ENCODE results near the gene GALNT12. TPM values are rescaled to one million over a fixed set of nuclear protein-coding genes. Genes with fewer than 3 reads are reported as not detected.

Gene GALNT12
- total RNA-seq, 2 experiments from 2014 or later, result 10.2 to 12.7 TPM

GRCh38 chr9:98793031-98793430 is 14.4 kb upstream of the GALNT12 start:
- Mint-ChIP-seq H3K9me3 (ENCODE audit: low read depth) (peaks cover under 1% of the 10 kb centered on the region), H3K36me3 (ENCODE audit: low read depth) (peaks cover 7% of the 10 kb centered on the region), H3K27ac (no peak overlapping the region), H3K4me1 (peaks cover 30% of the 10 kb centered on the region), H3K4me3 (no peak overlapping the region), H3K27me3 (no peaks in the 10 kb centered on the region)
- POLR2A ChIA-PET, result no interaction called here
- intact Hi-C loops (cut with DNase I, micrococcal nuclease), result loop anchor here (10.0 kb wide), 3 partner anchors 598 to 868 kb away; partner anchors contain the start of genes CORO2A (in 1 of the 2) and TRMO (in 1 of the 2)
- CTCF ChIA-PET, result interaction anchor here (0.7 to 8.9 kb wide), 5 partner anchors 14 to 714 kb away, joined by 3 to 57 read pairs (median 5); partner anchors contain the start of gene GALNT12
- ATAC-seq (no peak), DNase-seq (no peak)

GRCh38 chr9:98794802-98795201 is 12.7 kb upstream of the GALNT12 start:
- DNase-seq (no peak), ATAC-seq (no peak)
- H3K4me1 Mint-ChIP-seq, result peaks cover 30% of the 10 kb centered on the region
- H3K4me3 Mint-ChIP-seq, result peak overlapping the region; percentile 74
- peaks cover 6% of the 10 kb centered on the region for H3K36me3 Mint-ChIP-seq (ENCODE audit: low read depth)
- peaks cover 10% of the 10 kb centered on the region for H3K9me3 Mint-ChIP-seq (ENCODE audit: low read depth)
- no peak overlapping the region for H3K27ac Mint-ChIP-seq
- intact Hi-C loops (cut with DNase I, micrococcal nuclease), result loop anchor here (5.0 to 10.0 kb wide), 6 partner anchors 600 to 1632 kb away; partner anchors contain the start of genes CORO2A (in 1 of the 2), MSANTD3 (in 1 of the 2), NANS (in 1 of the 2) and NR4A3 (in 1 of the 2)
- ChIA-PET CTCF (interaction anchor here (0.9 to 8.9 kb wide), 3 partner anchors 13 to 737 kb away, joined by 3 to 57 read pairs (median 5); partner anchors contain the start of gene GALNT12), POLR2A (no interaction called here)
- no peaks in the 10 kb centered on the region for H3K27me3 Mint-ChIP-seq

- Mint-ChIP-seq H3K9me3 (ENCODE audit: low read depth) (peaks cover 10% of the 10 kb centered on the region), H3K27ac (no peak overlapping the region), H3K27me3 (no peaks in the 10 kb centered on the region), H3K4me3 (peak overlapping the region; percentile 74), H3K4me1 (peaks cover 30% of the 10 kb centered on the region), H3K36me3 (ENCODE audit: low read depth) (peaks cover 6% of the 10 kb centered on the region)
- DNase-seq, result no peak
- ATAC-seq, result no peak
- intact Hi-C loops (cut with DNase I, micrococcal nuclease), result loop anchor here (5.0 to 10.0 kb wide), 6 partner anchors 601 to 1632 kb away; partner anchors contain the start of genes CORO2A (in 1 of the 2), MSANTD3 (in 1 of the 2), NANS (in 1 of the 2) and NR4A3 (in 1 of the 2)
- CTCF ChIA-PET, result interaction anchor here (0.7 to 8.9 kb wide), 4 partner anchors 12 to 738 kb away, joined by 3 to 57 read pairs (median 4); partner anchors contain the start of gene GALNT12
- POLR2A ChIA-PET, result no interaction called here
Observed at GRCh38 chr9:98795295-98795955, 12.0 kb upstream of the GALNT12 start.

GRCh38 chr9:98795970-98796363 is 11.5 kb upstream of the GALNT12 start:
- POLR2A ChIA-PET, result no interaction called here
- H3K27ac Mint-ChIP-seq, result no peak overlapping the region
- DNase-seq, result peak; percentile 48

GRCh38 chr9:98796364-98797101 is 10.9 kb upstream of the GALNT12 start, which contains the start of gene ANKS6:
TSS of gene ANKS6 (minus strand) at chr9:98796555. CDS start at chr9:98796491, 64 bp downstream.
- CTCF ChIA-PET, result interaction anchor here (0.7 to 8.9 kb wide), 2 partner anchors 11 to 12 kb away, joined by 3 to 57 read pairs; partner anchors contain the start of gene GALNT12
- H3K27ac Mint-ChIP-seq, result peak within 1 kb of the TSS; percentile 81

More at GRCh38 chr9:98795970-98796363, 11.5 kb upstream of the GALNT12 start:
- Mint-ChIP-seq H3K27me3 (no peaks in the 10 kb centered on the region), H3K9me3 (ENCODE audit: low read depth) (peaks cover 10% of the 10 kb centered on the region), H3K4me1 (peaks cover 29% of the 10 kb centered on the region), H3K36me3 (ENCODE audit: low read depth) (peaks cover 6% of the 10 kb centered on the region), H3K4me3 (peak overlapping the region; percentile 74)
- intact Hi-C loops (cut with DNase I, micrococcal nuclease), result loop anchor here (1.0 to 10.0 kb wide), 10 partner anchors 11 to 1631 kb away; partner anchors contain the start of genes CORO2A (in 2 of the 2), ANP32B (in 1 of the 2), GALNT12 (in 1 of the 2) and MSANTD3 (in 1 of the 2)
- ATAC-seq, result peak; percentile 22
- CTCF ChIA-PET, result interaction anchor here (0.7 to 8.9 kb wide), 2 partner anchors 11 to 202 kb away, joined by 3 to 57 read pairs; partner anchors contain the start of gene GALNT12

GRCh38 chr9:98797491-98797890 is 10.0 kb upstream of the GALNT12 start:
- intact Hi-C loops (cut with DNase I, micrococcal nuclease), result loop anchor here (5.0 to 10.0 kb wide), 6 partner anchors 603 to 1630 kb away; partner anchors contain the start of genes CORO2A (in 1 of the 2), MSANTD3 (in 1 of the 2), NANS (in 1 of the 2) and NR4A3 (in 1 of the 2)
- CTCF ChIA-PET, result interaction anchor here (0.7 to 8.9 kb wide), 4 partner anchors 10 to 339 kb away, joined by 3 to 57 read pairs (median 3); partner anchors contain the start of gene GALNT12

More at GRCh38 chr9:98796364-98797101, 10.9 kb upstream of the GALNT12 start, which contains the start of gene ANKS6:
- intact Hi-C loops (cut with DNase I, micrococcal nuclease), result loop anchor here (1.0 to 10.0 kb wide), 10 partner anchors 11 to 1631 kb away; partner anchors contain the start of genes CORO2A (in 2 of the 2), ANP32B (in 1 of the 2), GALNT12 (in 1 of the 2) and MSANTD3 (in 1 of the 2)
- Mint-ChIP-seq H3K9me3 (ENCODE audit: low read depth) (peaks cover 10% of the 10 kb centered on the region), H3K36me3 (ENCODE audit: low read depth) (peaks cover 3% of the 10 kb centered on the region), H3K4me1 (peaks cover 25% of the 10 kb centered on the region), H3K27me3 (no peaks in the 10 kb centered on the region), H3K4me3 (peak within 1 kb of the TSS; percentile 77)
- POLR2A ChIA-PET, result no interaction called here
- ATAC-seq, result peak; percentile 90
- DNase-seq, result peak; percentile 90

GRCh38 chr9:98798254-98798653 is 9.2 kb upstream of the GALNT12 start:
- Mint-ChIP-seq H3K4me3 (no peak overlapping the region), H3K36me3 (ENCODE audit: low read depth) (peaks cover 3% of the 10 kb centered on the region), H3K27me3 (peaks cover under 1% of the 10 kb centered on the region), H3K9me3 (ENCODE audit: low read depth) (peaks cover 10% of the 10 kb centered on the region), H3K4me1 (peaks cover 17% of the 10 kb centered on the region), H3K27ac (no peak overlapping the region)
- no peak for ATAC-seq
- CTCF ChIA-PET, result interaction anchor here (8.9 kb wide), 1 partner anchor 9 kb away, joined by 57 read pairs; the partner anchor contains the start of gene GALNT12
- POLR2A ChIA-PET, result no interaction called here
- no peak for DNase-seq
- intact Hi-C loops (cut with DNase I, micrococcal nuclease), result loop anchor here (5.0 to 10.0 kb wide), 6 partner anchors 603 to 1629 kb away; partner anchors contain the start of genes CORO2A (in 1 of the 2), MSANTD3 (in 1 of the 2), NANS (in 1 of the 2) and NR4A3 (in 1 of the 2)

More at GRCh38 chr9:98797491-98797890, 10.0 kb upstream of the GALNT12 start:
- Mint-ChIP-seq H3K4me3 (peak overlapping the region; percentile 77), H3K4me1 (peaks cover 17% of the 10 kb centered on the region), H3K36me3 (ENCODE audit: low read depth) (peaks cover 3% of the 10 kb centered on the region), H3K27me3 (no peaks in the 10 kb centered on the region), H3K9me3 (ENCODE audit: low read depth) (peaks cover 10% of the 10 kb centered on the region), H3K27ac (no peak overlapping the region)
- POLR2A ChIA-PET, result interaction anchor here (0.8 kb wide), 1 partner anchor 10 kb away, joined by 3 read pairs; the partner anchor contains the start of gene GALNT12
- no peak for ATAC-seq
- DNase-seq, result no peak

- DNase-seq (no peak), ATAC-seq (no peak)
- intact Hi-C loops (cut with DNase I, micrococcal nuclease), result loop anchor here in 1 of 2 experiments (10.0 kb wide), 1 partner anchor 313 kb away; no protein-coding TSS in a partner anchor
- H3K27me3 Mint-ChIP-seq, result peaks cover 3% of the 10 kb centered on the region
- H3K36me3 Mint-ChIP-seq (ENCODE audit: low read depth), result peaks cover 3% of the 10 kb centered on the region
- H3K9me3 Mint-ChIP-seq (ENCODE audit: low read depth), result peaks cover 10% of the 10 kb centered on the region
- POLR2A ChIA-PET, result no interaction called here
- no peak overlapping the region for H3K27ac Mint-ChIP-seq
- H3K4me1 Mint-ChIP-seq, result peaks cover 4% of the 10 kb centered on the region
- CTCF ChIA-PET, result interaction anchor here (1.2 to 1.6 kb wide), 3 partner anchors 25 to 591 kb away, joined by 3 to 4 read pairs (median 3); no protein-coding TSS in a partner anchor
- no peak overlapping the region for H3K4me3 Mint-ChIP-seq
Observed at GRCh38 chr9:98801561-98801960, 5.9 kb upstream of the GALNT12 start.

GRCh38 chr9:98801969-98802371 is 5.5 kb upstream of the GALNT12 start:
- peaks cover 3% of the 10 kb centered on the region for H3K27me3 Mint-ChIP-seq
- intact Hi-C loops (cut with DNase I, micrococcal nuclease), result loop anchor here in 1 of 2 experiments (10.0 kb wide), 1 partner anchor 313 kb away; no protein-coding TSS in a partner anchor

GRCh38 chr9:98804083-98804482 is 3.4 kb upstream of the GALNT12 start:
- Mint-ChIP-seq H3K9me3 (ENCODE audit: low read depth) (no peaks in the 10 kb centered on the region), H3K27ac (no peak overlapping the region), H3K36me3 (ENCODE audit: low read depth) (no peaks in the 10 kb centered on the region), H3K4me1 (peaks cover 11% of the 10 kb centered on the region), H3K27me3 (peaks cover 3% of the 10 kb centered on the region), H3K4me3 (no peak overlapping the region)
- intact Hi-C loops (cut with DNase I, micrococcal nuclease), result loop anchor here in 1 of 2 experiments (10.0 kb wide), 1 partner anchor 311 kb away; no protein-coding TSS in a partner anchor
- ChIA-PET CTCF (no interaction called here), POLR2A (no interaction called here)
- DNase-seq (no peak), ATAC-seq (no peak)

More at GRCh38 chr9:98801969-98802371, 5.5 kb upstream of the GALNT12 start:
- ChIA-PET CTCF (interaction anchor here (1.2 to 1.6 kb wide), 3 partner anchors 26 to 591 kb away, joined by 3 to 4 read pairs (median 3); no protein-coding TSS in a partner anchor), POLR2A (no interaction called here)
- Mint-ChIP-seq H3K36me3 (ENCODE audit: low read depth) (peaks cover 3% of the 10 kb centered on the region), H3K4me1 (peaks cover 3% of the 10 kb centered on the region), H3K9me3 (ENCODE audit: low read depth) (peaks cover 10% of the 10 kb centered on the region), H3K4me3 (no peak overlapping the region), H3K27ac (no peak overlapping the region)
- ATAC-seq (no peak), DNase-seq (no peak)
